OCI-LY1 (cell line): Measurements from ENCODE around the gene ZMIZ1.

ENCODE experiments used
- H2AFZ ChIP-seq: fragments of 200-600 bp; sonication (generic), shearing (Covaris generic); 2 replicates; pipeline ENCODE4 v1.6.0; 2014; ENCODE audit warnings: antibody characterized with exemption, mild to moderate bottlenecking, low read length
- H3F3A ChIP-seq: fragments of 200-600 bp; sonication (generic), shearing (Covaris generic); 2 replicates; pipeline ENCODE4 v1.6.0; 2014; ENCODE audit warnings: mild to moderate bottlenecking, antibody characterized with exemption, low read length, moderate library complexity; ENCODE audit not compliant: insufficient read depth
- H3K27ac ChIP-seq: fragments of 200-600 bp; sonication (generic); 2 replicates; pipeline ENCODE4 v1.5.1; 2014; ENCODE audit warnings: low read length, mixed run types, mild to moderate bottlenecking, low read depth; ENCODE audit not compliant: poor library complexity, severe bottlenecking
- H3K27me3 ChIP-seq: fragments of 200-600 bp; sonication (generic); 2 replicates; pipeline ENCODE4 v1.6.0; 2014; ENCODE audit warnings: antibody characterized with exemption, mild to moderate bottlenecking, low read length, moderate library complexity; ENCODE audit not compliant: insufficient read depth
- H3K36me3 ChIP-seq: fragments of 200-600 bp; sonication (generic); 2 replicates; pipeline ENCODE4 v1.6.1; 2014; ENCODE audit warnings: mild to moderate bottlenecking, antibody characterized with exemption, low read length, moderate library complexity, mixed read lengths; ENCODE audit not compliant: insufficient read depth
- H3K4me1 ChIP-seq: fragments of 200-600 bp; sonication (generic); 2 replicates; pipeline ENCODE4 v1.5.1; 2014; ENCODE audit warnings: mild to moderate bottlenecking, low read length, moderate library complexity; ENCODE audit not compliant: insufficient read depth, severe bottlenecking
- H3K4me2 ChIP-seq: fragments of 200-600 bp; sonication (generic), shearing (Covaris generic); 2 replicates; pipeline ENCODE4 v1.6.1; 2014; ENCODE audit warnings: low read length
- H3K4me3 ChIP-seq: fragments of 200-600 bp; sonication (generic); 2 replicates; pipeline ENCODE4 v1.5.1; 2014; ENCODE audit warnings: low read length, low read depth, mild to moderate bottlenecking, mixed read lengths; ENCODE audit not compliant: poor library complexity, severe bottlenecking
- H3K79me2 ChIP-seq: fragments of 200-600 bp; shearing (Covaris generic); 2 replicates; pipeline ENCODE4 v1.6.1; 2016; ENCODE audit warnings: mixed run types, low read length, mixed read lengths; ENCODE audit not compliant: insufficient read depth
- H3K9ac ChIP-seq: fragments of 200-600 bp; sonication (generic), shearing (Covaris generic); 2 replicates; pipeline ENCODE4 v1.6.1; 2014; ENCODE audit warnings: mild to moderate bottlenecking, low read length, mixed read lengths
- H3K9me2 ChIP-seq: fragments of 200-600 bp; sonication (generic), shearing (Covaris generic); 2 replicates; pipeline ENCODE4 v1.6.1; 2014; ENCODE audit warnings: low read depth, mild to moderate bottlenecking, low read length, mixed read lengths
- H3K9me3 ChIP-seq: fragments of 200-600 bp; shearing (Covaris generic); 2 replicates; pipeline ENCODE4 v1.6.1; 2014; ENCODE audit warnings: low read length, mixed read lengths
- H4K20me1 ChIP-seq: fragments of 200-600 bp; sonication (generic), shearing (Covaris generic); 2 replicates; pipeline ENCODE4 v1.6.0; 2016; ENCODE audit warnings: mild to moderate bottlenecking, low read length; ENCODE audit not compliant: insufficient read depth
- EZH2 ChIP-seq: fragments of 200-600 bp; sonication (generic), shearing (Covaris generic); IDR thresholded peaks from 2 replicates; pipeline ENCODE4 v1.8.0; 2017; ENCODE audit warnings: borderline replicate concordance, mixed run types, mild to moderate bottlenecking, antibody characterized with exemption, low read length, moderate library complexity, mixed read lengths
- TF ChIP-seq, protein P1 (sequence below): fragments of 200-600 bp; sonication (generic), shearing (Covaris generic); IDR thresholded peaks from 2 replicates; pipeline ENCODE4 v1.5.1; 2017; ENCODE audit warnings: mild to moderate bottlenecking, antibody characterized with exemption, low read length, moderate library complexity, mixed read lengths

The ZMIZ1 gene

DNA sequence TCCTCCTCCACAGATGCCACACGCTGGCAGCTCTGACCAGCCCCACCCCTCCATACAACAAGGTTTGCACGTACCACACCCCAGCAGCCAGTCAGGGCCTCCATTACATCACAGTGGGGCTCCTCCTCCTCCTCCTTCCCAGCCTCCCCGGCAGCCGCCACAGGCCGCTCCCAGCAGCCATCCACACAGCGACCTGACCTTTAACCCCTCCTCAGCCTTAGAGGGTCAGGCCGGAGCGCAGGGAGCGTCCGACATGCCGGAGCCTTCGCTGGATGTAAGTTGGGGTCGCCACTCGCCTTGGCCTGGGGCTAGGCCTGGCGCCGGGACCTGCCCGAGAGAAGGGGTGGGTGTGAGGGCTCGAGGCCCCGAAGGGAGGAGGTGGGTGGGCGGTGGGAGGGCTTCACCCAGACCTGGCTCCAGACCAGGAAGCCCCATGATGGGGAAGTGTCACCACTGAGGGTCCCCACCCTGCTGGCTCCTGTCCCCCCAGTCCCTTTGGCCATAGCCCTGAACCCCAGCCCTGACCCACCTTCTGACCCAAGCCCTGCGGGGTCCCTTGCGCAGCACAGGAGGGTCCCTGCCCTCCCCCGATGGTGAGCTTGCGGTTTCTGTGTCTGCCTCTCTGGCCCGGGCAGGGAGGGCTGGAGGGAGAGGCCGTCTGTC, 242.3 kb downstream of the ZMIZ1 start:
- no peaks in the 10 kb centered on the region for H3F3A ChIP-seq
- H3K4me3 ChIP-seq: no peak overlapping the region
- no peak overlapping the region for H3K27ac ChIP-seq
- H3K4me2 ChIP-seq: no peak overlapping the region
- no peaks in the 10 kb centered on the region for H4K20me1 ChIP-seq
- no peaks in the 10 kb centered on the region for H3K27me3 ChIP-seq
- no peak for TF ChIP-seq EZH2
- TF ChIP-seq, protein P1, sequence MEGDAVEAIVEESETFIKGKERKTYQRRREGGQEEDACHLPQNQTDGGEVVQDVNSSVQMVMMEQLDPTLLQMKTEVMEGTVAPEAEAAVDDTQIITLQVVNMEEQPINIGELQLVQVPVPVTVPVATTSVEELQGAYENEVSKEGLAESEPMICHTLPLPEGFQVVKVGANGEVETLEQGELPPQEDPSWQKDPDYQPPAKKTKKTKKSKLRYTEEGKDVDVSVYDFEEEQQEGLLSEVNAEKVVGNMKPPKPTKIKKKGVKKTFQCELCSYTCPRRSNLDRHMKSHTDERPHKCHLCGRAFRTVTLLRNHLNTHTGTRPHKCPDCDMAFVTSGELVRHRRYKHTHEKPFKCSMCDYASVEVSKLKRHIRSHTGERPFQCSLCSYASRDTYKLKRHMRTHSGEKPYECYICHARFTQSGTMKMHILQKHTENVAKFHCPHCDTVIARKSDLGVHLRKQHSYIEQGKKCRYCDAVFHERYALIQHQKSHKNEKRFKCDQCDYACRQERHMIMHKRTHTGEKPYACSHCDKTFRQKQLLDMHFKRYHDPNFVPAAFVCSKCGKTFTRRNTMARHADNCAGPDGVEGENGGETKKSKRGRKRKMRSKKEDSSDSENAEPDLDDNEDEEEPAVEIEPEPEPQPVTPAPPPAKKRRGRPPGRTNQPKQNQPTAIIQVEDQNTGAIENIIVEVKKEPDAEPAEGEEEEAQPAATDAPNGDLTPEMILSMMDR: no peak
- H2AFZ ChIP-seq: no peak overlapping the region
- H3K36me3 ChIP-seq: no peaks in the 10 kb centered on the region
- H3K9ac ChIP-seq: no peak overlapping the region
- H3K9me2 ChIP-seq: no peaks in the 10 kb centered on the region
- no peaks in the 10 kb centered on the region for H3K4me1 ChIP-seq
- no peaks in the 10 kb centered on the region for H3K9me3 ChIP-seq
- no peaks in the 10 kb centered on the region for H3K79me2 ChIP-seq

DNA sequence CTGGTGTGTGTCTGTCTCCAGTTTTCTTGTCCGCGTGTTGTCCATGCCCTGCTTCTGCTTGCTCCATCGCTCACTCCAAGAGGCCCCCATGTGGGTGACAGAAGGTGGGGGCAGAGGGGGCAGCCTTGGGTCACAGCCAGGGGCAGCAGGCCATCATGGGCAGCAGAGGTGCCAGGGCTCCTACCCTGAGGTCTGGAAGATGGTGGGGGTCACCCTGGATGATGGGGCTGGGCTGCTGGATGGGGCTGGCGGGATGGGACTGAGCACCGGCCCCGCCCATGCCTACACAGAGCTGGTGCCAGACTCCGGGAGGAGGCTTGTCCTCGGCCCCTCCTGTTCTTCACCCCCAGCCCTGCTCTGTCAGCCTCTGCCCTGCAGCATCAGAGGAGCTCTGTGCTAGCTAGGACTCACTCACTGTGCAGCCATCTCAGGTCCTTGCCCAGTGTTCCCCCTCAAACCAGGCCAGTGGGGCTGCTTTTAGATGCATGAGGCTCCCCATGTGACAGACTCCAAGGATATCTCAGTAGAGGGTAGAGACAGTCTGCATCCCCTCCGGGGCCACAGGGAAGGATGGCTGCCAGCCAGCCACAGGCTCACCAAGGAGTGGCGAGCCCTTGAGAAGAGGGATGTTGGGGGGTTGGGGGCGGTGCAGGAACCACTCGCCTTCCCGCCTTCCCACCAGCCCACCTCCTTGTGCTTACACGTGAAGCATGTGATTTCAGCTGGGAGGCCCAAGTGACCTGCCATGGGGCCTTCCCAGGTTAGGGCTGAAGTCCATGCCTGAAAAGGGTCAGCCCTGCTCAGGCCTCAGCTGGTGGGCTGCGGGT, 243.0 kb downstream of the ZMIZ1 start:
- no peak for TF ChIP-seq EZH2
- TF ChIP-seq, protein P1: no peak
- Histone ChIP-seq H3K27me3 (no peaks in the 10 kb centered on the region), H3K4me2 (no peak overlapping the region), H3K4me3 (no peak overlapping the region), H4K20me1 (no peaks in the 10 kb centered on the region), H3K36me3 (no peaks in the 10 kb centered on the region), H3K79me2 (no peaks in the 10 kb centered on the region), H3K27ac (no peak overlapping the region), H3K9me2 (no peaks in the 10 kb centered on the region), H3K4me1 (no peaks in the 10 kb centered on the region), H3F3A (no peaks in the 10 kb centered on the region), H3K9me3 (no peaks in the 10 kb centered on the region), H3K9ac (no peak overlapping the region), H2AFZ (no peak overlapping the region)

DNA sequence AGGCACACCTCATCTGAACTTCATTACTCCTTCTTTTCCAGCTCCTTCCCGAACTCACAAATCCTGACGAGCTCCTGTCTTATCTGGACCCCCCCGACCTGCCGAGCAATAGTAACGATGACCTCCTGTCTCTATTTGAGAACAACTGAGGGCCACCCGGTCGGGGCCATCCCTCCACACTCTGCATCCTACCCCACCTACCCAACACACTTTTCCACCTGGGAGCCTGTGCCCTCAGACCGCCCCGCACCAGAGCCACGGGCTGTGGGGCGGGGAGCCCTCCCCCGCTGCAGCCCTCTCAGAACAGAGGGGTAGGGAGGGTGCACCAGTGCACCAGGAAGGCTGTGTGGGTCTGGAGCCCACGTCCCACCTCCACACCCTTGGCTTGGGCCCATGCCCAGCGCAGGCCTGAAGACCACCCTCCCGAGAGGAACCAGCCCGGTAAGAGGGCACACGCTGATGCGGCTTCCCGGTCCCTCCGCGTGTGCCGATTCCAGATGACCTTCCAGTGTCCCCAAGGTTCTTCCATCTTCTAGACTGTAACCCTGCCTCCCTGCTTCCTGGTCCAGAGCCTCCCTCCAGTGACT, 243.9 kb downstream of the ZMIZ1 start:
- no peak for TF ChIP-seq EZH2
- TF ChIP-seq, protein P1: no peak
- no peak overlapping the region for H3K9ac ChIP-seq
- H3K27me3 ChIP-seq: no peaks in the 10 kb centered on the region
- no peaks in the 10 kb centered on the region for H3K36me3 ChIP-seq
- no peak overlapping the region for H3K4me2 ChIP-seq
- H3K9me3 ChIP-seq: no peaks in the 10 kb centered on the region
- no peaks in the 10 kb centered on the region for H3K79me2 ChIP-seq
- no peaks in the 10 kb centered on the region for H3F3A ChIP-seq
- no peak overlapping the region for H3K4me3 ChIP-seq
- H2AFZ ChIP-seq: no peak overlapping the region
- no peak overlapping the region for H3K27ac ChIP-seq
- H3K9me2 ChIP-seq: no peaks in the 10 kb centered on the region
- no peaks in the 10 kb centered on the region for H3K4me1 ChIP-seq
- H4K20me1 ChIP-seq: no peaks in the 10 kb centered on the region
